ENCODE data around the gene TMOD2.

- TF ChIP-seq CTCF (IDR thresholded peaks at IDR 0.05 in 2 of 3, conservative IDR thresholded peaks at IDR 0.05 in 1 of 3; ENCODE audit: borderline replicate concordance in 1 of 3, insufficient read depth in 1 of 3, low read depth in 2 of 3, low read length in 2 of 3) (no peak), SIN3A (IDR thresholded peaks at IDR 0.05; ENCODE audit: low read depth) (no peak), CEBPB (IDR thresholded peaks at IDR 0.05; ENCODE audit: low read depth) (no peak), RAD21 (IDR thresholded peaks at IDR 0.05; ENCODE audit: low read depth) (no peak), JUND (IDR thresholded peaks at IDR 0.05) (no peak)
Observed at GRCh38 chr15:51774916-51775315, 23.5 kb downstream of the TMOD2 start.
